Bladder microvascular endothelial cell (primary cell): ENCODE results near the gene MFAP4. TPM values are rescaled to one million over a fixed set of nuclear protein-coding genes. Genes with fewer than 3 reads are reported as not detected.

Source experiments
- total RNA-seq: library from RNA; depleted of rRNA; stranded (reverse); fragments of >200 nt; gene quantifications from 2 replicates; pipeline ENCODE4 v1.2.3, GENCODE V29; 2014

The MFAP4 gene, protein sequence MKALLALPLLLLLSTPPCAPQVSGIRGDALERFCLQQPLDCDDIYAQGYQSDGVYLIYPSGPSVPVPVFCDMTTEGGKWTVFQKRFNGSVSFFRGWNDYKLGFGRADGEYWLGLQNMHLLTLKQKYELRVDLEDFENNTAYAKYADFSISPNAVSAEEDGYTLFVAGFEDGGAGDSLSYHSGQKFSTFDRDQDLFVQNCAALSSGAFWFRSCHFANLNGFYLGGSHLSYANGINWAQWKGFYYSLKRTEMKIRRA
- not detected in 2 replicates for total RNA-seq

DNA sequence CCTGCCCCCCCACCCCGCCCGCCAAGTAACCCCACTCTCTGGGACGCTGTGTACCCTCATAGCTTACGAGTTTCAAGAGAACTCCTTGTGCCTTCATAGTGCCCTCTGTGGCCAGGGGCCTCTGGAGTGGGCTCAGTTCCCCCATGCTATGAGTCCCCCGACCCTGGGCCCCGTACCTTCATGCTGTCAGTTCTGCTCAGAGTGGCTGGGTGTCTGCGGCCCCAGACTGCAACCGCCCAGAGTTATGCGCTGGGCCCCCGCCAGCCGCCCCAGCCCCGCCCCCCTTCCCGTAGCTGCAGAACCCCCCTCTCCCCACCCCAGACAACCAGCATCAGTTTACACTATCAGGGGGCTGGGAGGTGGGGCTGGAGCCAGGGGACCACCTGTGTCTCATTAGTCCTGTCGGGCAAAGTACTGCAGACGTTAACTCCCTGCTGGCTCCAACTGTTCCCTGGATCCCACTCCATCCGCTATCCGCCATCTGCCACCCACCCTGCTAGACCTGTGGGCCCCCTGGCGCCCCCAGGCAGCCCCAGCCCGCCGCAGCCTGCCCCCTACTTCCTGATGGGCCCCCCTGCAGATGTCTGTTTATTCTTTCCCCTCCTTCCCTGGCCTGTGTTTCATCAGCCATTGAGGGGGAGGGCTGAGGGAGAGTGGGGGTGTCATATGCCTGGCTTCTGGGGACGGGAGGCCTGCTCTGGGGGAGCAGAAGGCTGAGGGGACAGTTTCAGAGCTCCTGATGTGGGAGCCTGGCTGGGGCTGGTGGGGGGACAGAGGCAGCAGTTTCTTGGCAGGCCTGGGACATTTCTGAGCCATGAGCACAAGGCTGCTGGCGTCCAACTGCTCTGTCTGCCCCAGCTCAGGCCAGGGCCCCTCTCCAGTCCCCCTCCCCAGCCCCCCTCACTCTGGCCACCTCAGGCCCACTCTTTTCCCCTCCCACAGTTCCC, at the start of gene MFAP4:
Gene MFAP4, minus strand, starts transcription at position 217 of the 947 bp plus-strand sequence. Its CDS starts 35 bp downstream, at position 182.

DNA sequence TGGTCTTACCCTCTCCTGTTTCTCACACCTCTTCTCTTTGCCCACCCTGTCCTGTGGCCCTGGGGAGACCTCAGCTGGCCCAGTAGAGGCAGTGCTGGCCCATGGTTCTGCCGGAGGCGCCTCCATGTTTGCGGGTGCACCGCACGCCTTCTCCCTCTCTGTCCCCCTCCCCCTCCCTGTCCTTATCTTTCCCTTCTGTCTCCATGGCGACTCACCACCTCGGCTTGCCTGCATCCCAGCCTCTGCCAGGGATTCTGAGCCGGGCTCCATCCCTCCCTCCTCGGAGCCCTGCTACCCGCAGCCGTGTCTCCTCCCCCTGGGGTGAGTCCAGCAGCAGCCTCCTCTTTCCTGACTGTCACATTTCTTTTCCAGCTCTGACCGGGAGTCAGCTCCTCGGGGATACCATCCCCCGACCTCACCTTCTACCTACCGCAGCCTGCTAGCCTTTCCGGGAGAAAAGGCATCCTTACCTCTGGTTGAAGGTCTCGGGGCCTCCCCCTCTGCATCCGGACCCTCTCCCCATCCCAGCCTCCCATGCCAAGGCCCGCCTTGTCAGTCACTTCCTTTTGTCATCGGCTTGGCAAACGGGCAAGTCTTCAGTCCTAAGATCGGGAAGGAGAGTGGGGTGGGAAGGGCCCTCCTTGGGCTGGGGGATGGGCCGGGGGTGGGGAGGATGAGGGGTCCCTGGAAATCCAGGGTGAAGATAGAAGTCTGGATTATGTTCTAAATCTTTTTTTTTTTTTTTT, 24.1 kb upstream of the MFAP4 start, which contains the start of gene RNF112:
Gene RNF112, plus strand, starts transcription at position 358 of the 746 bp plus-strand sequence. Its CDS starts 177 bp downstream, at position 535.

DNA sequence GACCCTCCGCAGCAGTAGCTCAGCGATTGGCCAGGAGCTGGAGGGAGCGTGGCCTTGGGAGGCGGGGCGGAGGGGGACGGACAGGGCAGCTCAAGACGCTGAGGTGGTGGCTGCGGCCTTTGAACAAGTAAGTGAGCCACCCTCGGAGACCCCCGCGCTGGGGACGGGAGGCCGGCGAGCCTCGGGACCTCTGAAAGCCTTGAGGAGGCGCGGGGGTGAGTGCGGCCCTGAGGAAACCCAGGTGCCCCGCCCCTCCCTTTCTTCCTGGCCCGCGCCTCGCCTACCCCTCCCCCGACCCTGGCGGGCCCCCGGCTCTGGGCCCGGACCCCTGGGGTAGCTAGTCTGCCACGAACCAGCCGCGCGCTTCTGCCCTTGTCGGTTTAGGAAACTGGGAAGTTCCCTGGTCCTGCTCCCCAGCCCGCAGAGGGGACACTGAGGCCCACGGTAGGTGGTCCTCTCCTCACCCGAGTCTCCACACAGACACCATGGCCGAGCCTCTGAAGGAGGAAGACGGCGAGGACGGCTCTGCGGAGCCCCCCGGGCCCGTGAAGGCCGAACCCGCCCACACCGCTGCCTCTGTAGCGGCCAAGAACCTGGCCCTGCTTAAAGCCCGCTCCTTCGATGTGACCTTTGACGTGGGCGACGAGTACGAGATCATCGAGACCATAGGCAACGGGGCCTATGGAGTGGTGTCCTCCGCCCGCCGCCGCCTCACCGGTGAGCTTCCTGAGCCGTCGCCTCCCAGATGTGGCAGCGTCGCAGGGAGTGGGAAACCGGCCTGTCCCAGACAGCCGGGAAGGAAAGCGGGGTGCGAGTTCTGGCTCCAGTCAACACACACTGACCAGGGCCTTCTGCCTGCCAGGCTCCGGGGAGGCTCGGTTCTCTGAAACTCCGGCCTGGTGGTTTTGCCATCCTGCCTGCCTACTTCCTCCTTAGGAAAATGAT, 8.3 kb downstream of the MFAP4 start, which contains the start of gene MAPK7:
Gene MAPK7, plus strand, starts transcription at position 83 of the 945 bp plus-strand sequence. Its CDS starts 403 bp downstream, at position 486.

DNA sequence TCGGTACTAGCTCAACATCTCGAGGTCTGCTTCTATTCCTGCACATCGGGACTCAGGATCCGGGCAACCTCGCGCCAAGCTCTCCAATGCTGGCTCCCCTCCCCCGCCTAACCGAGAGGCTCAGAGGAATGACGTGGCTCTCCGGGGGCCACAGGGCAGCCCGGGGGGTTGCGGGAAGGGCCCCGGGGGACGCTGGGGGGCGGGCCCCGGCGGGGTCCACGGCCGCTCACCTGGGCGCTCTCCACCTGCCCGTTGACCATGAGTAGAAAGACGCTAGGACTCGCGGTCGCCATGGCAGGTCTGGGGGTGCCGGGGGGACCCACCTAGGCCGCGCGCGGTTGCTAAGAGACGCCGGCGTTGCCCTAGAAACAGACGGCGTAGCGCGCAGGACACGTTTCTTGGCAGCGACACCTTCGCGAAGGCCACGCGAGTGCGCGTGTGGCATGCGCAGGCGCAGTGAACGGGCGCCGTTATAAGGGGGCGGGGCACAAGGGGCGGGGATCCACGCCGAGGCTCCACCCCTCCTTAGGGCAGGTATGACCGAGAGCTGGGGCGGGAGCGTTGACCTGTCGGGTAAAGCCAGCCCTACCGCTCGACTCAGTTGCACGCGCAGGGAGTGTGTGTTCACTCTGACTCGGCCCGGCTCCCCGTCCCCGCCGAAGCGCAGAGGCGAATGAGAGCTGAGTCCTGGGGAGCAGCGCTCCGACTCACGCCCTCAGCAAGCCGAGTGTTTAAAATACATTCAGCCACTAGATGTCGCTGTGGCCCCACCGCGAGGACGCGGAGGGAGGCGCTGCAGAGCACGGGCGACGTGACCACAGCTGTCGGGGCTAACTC, 24.5 kb downstream of the MFAP4 start, which contains the start of gene B9D1:
Gene B9D1, minus strand, starts transcription at position 447 of the 837 bp plus-strand sequence. Its CDS starts 154 bp downstream, at position 293.

Other genes starting within 250 kb of the MFAP4 start
- 18.0 and 50.2 TPM in 2 replicates for gene EPN2, start 149.8 kb downstream of the MFAP4 start, total RNA-seq
- gene B9D1, start 24.5 kb downstream of the MFAP4 start, total RNA-seq: 9.3 and 12.8 TPM in 2 replicates
- gene MAPK7, start 8.7 kb downstream of the MFAP4 start, total RNA-seq: 7.0 and 20.3 TPM in 2 replicates
- gene RNF112, start 24.0 kb upstream of the MFAP4 start, total RNA-seq: 0.25 TPM in 1 of 2 replicates, not detected in the other
- 0.49 and 1.4 TPM in 2 replicates for gene SLC47A1, start 146.7 kb upstream of the MFAP4 start, total RNA-seq